CD14-positive monocyte (primary cell): ENCODE data around the gene BECN2. TPM values are rescaled to one million over a fixed set of nuclear protein-coding genes. Genes with fewer than 3 reads are reported as not detected.

Experiments used
- DNase-seq, 3 donors: peaks; one replicate each; pipeline ENCODE4 v3.0.0-alpha.2; 2011 to 2022
- H2AFZ ChIP-seq: 2 replicates; pipeline ENCODE4 v1.6.0; 2012; ENCODE audit warnings: mild to moderate bottlenecking, low read depth, low read length, inconsistent platforms; ENCODE audit not compliant: insufficient read depth, poor library complexity, severe bottlenecking
- H3K27ac ChIP-seq, 2 donors: 1 replicate in 1 of 2; 2 replicates in 1 of 2; pipeline ENCODE4 v1.5.1; 2012 to 2013; ENCODE audit warnings: low read length in 2 of 2, control low read depth in 1 of 2, inconsistent platforms in 1 of 2, low read depth in 1 of 2, mild to moderate bottlenecking in 1 of 2
- H3K27me3 ChIP-seq, 2 donors: one replicate each; pipeline versions ENCODE4 v1.6.0 to v1.6.1; 2011 to 2013; ENCODE audit warnings: low read length in 2 of 2; ENCODE audit not compliant: control insufficient read depth in 2 of 2, insufficient read depth in 2 of 2
- H3K36me3 ChIP-seq, 2 donors: replicated peaks in 1 of 2; 1 replicate in 1 of 2; 2 replicates in 1 of 2; pipeline versions ENCODE4 v1.5.1 to v1.6.1; 2012 to 2013; ENCODE audit warnings: low read length in 2 of 2, control low read depth in 1 of 2, inconsistent platforms in 1 of 2, mild to moderate bottlenecking in 1 of 2; ENCODE audit not compliant: insufficient read depth in 2 of 2, control insufficient read depth in 1 of 2
- H3K4me1 ChIP-seq, 2 donors: 1 replicate in 1 of 2; 2 replicates in 1 of 2; pipeline versions ENCODE4 v1.5.1 to v1.6.1; 2012 to 2013; ENCODE audit warnings: low read length in 2 of 2, control low read depth in 1 of 2, inconsistent platforms in 1 of 2, mild to moderate bottlenecking in 1 of 2, moderate library complexity in 1 of 2; ENCODE audit not compliant: insufficient read depth in 2 of 2, control insufficient read depth in 1 of 2
- H3K4me2 ChIP-seq: replicated peaks from 2 replicates; pipeline ENCODE3; 2012; ENCODE audit warnings: low read length, moderate library complexity, mild to moderate bottlenecking; ENCODE audit not compliant: poor library complexity, severe bottlenecking; ENCODE audit errors: extremely low read depth
- H3K4me3 ChIP-seq, 3 experiments: fragments of 200-600 bp in 1 of 3; sonication (generic) in 1 of 3; replicated peaks in 1 of 3; 1 replicate in 2 of 3; 2 replicates in 1 of 3; pipeline ENCODE4 v1.5.1; 2011 to 2013; ENCODE audit warnings: low read length in 3 of 3, mild to moderate bottlenecking in 3 of 3, control low read depth in 2 of 3, low read depth in 2 of 3, inconsistent platforms in 1 of 3, moderate library complexity in 1 of 3
- H3K79me2 ChIP-seq: 2 replicates; pipeline ENCODE4 v1.6.0; 2012; ENCODE audit warnings: mild to moderate bottlenecking, control low read depth, inconsistent platforms, low read length, moderate library complexity; ENCODE audit not compliant: insufficient read depth
- H3K9ac ChIP-seq: 2 replicates; pipeline ENCODE4 v1.6.0; 2017; ENCODE audit warnings: low read length, mild to moderate bottlenecking; ENCODE audit not compliant: insufficient read depth, poor library complexity, severe bottlenecking
- H3K9me3 ChIP-seq, 2 donors: replicated peaks in 1 of 2; 1 replicate in 1 of 2; 2 replicates in 1 of 2; pipeline versions ENCODE4 v1.5.1 to v1.6.1; 2012 to 2013; ENCODE audit warnings: low read length in 2 of 2, control low read depth in 1 of 2; ENCODE audit not compliant: control insufficient read depth in 1 of 2, insufficient read depth in 1 of 2
- H4K20me1 ChIP-seq: 2 replicates; pipeline ENCODE4 v1.6.0; 2012; ENCODE audit warnings: mild to moderate bottlenecking, low read length, control low read depth, moderate library complexity; ENCODE audit not compliant: insufficient read depth
- H3K27ac Mint-ChIP-seq, 7 donors: one replicate each; pipeline ENCODE4 v1.8.0; 2020; ENCODE audit warnings: mild to moderate bottlenecking in 7 of 7, mixed read lengths in 7 of 7, moderate library complexity in 6 of 7, inconsistent platforms in 2 of 7
- H3K27me3 Mint-ChIP-seq, 3 donors: one replicate each; pipeline ENCODE4 v1.8.0; 2021 to 2022; ENCODE audit warnings: low read depth in 3 of 3, mild to moderate bottlenecking in 3 of 3, mixed read lengths in 3 of 3, moderate library complexity in 3 of 3, inconsistent platforms in 1 of 3
- H3K36me3 Mint-ChIP-seq, 2 donors: one replicate each; pipeline ENCODE4 v1.8.0; 2020; ENCODE audit warnings: mixed read lengths in 2 of 2, inconsistent platforms in 1 of 2, mild to moderate bottlenecking in 1 of 2
- H3K4me1 Mint-ChIP-seq: one replicate; pipeline ENCODE4 v1.8.0; 2020; ENCODE audit warnings: mild to moderate bottlenecking, mixed read lengths
- H3K4me3 Mint-ChIP-seq, 2 donors: one replicate each; pipeline ENCODE4 v1.8.0; 2020; ENCODE audit warnings: mild to moderate bottlenecking in 2 of 2, mixed read lengths in 2 of 2, moderate library complexity in 1 of 2
- H3K9me3 Mint-ChIP-seq, 7 donors: one replicate each; pipeline ENCODE4 v1.8.0; 2020 to 2022; ENCODE audit warnings: mixed read lengths in 7 of 7, mild to moderate bottlenecking in 6 of 7, moderate library complexity in 6 of 7, inconsistent platforms in 2 of 7
- WGBS: methylation state at CpG from one replicate; pipeline ENCODE4 v1.1.5; 2013; ENCODE audit warnings: missing lambda C conversion rate; ENCODE audit not compliant: insufficient coverage; 5-methylcytosine and 5-hydroxymethylcytosine counted together
- intact Hi-C, 2 donors: fragments of 100-400 bp; cut with micrococcal nuclease; formaldehyde crosslinking; loops; one replicate each; pipeline versions ENCODE4 v1.15.0 to v1.15.1; 2023
- polyA plus RNA-seq, 3 donors: library from polyadenylated mRNA; depleted of rRNA in 1 of 3; unstranded in 2 of 3; stranded (reverse) in 1 of 3; fragments of 300-500 nt in 2 of 3; fragments of >200 nt in 1 of 3; fragmentation: Illumina TruSeq in 2 of 3; gene quantifications; 1 replicate in 2 of 3; 2 replicates in 1 of 3; pipeline ENCODE4 v1.2.3, GENCODE V29; 2012 to 2021
- TF ChIP-seq, protein P1 (sequence below): fragments of 200-600 bp; IDR thresholded peaks from one replicate; pipeline ENCODE4 v1.8.0; 2022; ENCODE audit warnings: antibody characterized with exemption, mild to moderate bottlenecking

The BECN2 gene
- polyA plus RNA-seq, 3 donors = not detected

DNA sequence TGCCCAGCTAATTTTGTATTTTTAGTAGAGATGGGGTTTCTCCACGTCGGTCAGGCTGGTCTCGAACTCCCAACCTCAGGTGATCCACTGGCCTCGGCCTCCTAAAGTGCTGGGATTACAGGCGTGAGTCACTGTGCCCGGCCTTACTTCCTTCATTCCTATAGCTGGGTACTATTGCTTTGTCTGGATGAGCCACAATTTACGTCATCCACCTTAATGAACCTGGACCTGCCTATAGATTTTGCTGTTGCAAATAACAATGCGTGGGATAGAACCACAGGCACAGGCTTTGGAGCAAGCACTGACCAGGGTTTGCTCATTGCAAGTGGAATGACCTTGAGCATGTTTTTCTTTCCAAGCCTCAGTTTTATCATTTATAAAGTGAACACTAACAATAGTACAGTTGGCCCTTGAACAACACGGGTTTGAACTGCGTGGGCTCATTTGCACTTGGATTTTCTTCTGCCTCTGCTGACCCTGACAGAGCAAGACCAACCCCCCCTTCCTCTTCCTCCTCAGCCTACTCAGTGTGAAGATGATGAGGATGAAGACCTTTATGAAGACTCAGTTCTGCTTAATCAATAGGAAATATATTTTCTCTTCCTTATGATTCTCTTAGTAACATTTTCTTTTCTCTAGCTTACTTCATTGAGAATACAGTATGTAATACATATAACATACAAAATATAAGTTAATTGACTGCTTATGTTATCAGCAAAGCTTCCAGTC is 33.3 kb upstream of the BECN2 start:
- H3K4me3 Mint-ChIP-seq = no peak overlapping the region
- Histone ChIP-seq H3K4me3 (no peak overlapping the region), H3K27me3 (no peaks in the 10 kb centered on the region), H3K36me3 (no peaks in the 10 kb centered on the region), H3K27ac (no peak overlapping the region), H3K79me2 (no peaks in the 10 kb centered on the region), H3K9me3 (no peaks in the 10 kb centered on the region), H3K4me2 (no peak overlapping the region), H4K20me1 (no peaks in the 10 kb centered on the region), H3K9ac (no peak overlapping the region), H2AFZ (no peak overlapping the region), H3K4me1 (no peaks in the 10 kb centered on the region)
- TF ChIP-seq, protein P1, sequence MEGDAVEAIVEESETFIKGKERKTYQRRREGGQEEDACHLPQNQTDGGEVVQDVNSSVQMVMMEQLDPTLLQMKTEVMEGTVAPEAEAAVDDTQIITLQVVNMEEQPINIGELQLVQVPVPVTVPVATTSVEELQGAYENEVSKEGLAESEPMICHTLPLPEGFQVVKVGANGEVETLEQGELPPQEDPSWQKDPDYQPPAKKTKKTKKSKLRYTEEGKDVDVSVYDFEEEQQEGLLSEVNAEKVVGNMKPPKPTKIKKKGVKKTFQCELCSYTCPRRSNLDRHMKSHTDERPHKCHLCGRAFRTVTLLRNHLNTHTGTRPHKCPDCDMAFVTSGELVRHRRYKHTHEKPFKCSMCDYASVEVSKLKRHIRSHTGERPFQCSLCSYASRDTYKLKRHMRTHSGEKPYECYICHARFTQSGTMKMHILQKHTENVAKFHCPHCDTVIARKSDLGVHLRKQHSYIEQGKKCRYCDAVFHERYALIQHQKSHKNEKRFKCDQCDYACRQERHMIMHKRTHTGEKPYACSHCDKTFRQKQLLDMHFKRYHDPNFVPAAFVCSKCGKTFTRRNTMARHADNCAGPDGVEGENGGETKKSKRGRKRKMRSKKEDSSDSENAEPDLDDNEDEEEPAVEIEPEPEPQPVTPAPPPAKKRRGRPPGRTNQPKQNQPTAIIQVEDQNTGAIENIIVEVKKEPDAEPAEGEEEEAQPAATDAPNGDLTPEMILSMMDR = no peak
- no peaks in the 10 kb centered on the region for H3K36me3 Mint-ChIP-seq
- no peaks in the 10 kb centered on the region for H3K4me1 Mint-ChIP-seq
- intact Hi-C loops = no loop called here
- 86% methylated on average over 7 of the region's 10 CpGs for WGBS
- H3K9me3 Mint-ChIP-seq = peaks cover 0 to 13% (median 3%) of the 10 kb centered on the region in 7 donors
- no peak overlapping the region for H3K27ac Mint-ChIP-seq
- peaks cover 0 to 8% (median 0%) of the 10 kb centered on the region in 3 donors for H3K27me3 Mint-ChIP-seq
- no peak for DNase-seq

DNA sequence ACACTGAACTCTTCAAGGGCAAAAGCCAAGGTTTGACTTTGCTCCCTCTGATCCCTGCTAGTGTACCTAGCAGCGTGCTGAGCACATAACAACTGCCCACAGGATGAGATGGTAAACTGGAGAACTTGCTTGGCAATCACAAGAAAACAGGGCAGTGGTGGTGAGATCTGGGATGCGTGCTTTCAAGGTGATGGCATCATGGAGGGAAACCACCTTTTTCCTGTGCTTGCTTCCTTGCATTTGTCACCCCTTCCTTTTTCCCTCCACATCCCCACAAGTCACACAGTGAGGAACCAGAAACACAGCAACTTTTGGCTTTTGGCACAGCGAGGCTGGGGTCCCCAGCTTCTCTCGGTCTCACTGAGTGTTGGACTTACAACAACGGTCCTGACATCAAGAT is 31.4 kb upstream of the BECN2 start:
- Histone ChIP-seq H3K9me3 (no peaks in the 10 kb centered on the region), H3K27me3 (no peaks in the 10 kb centered on the region), H4K20me1 (no peaks in the 10 kb centered on the region), H3K4me2 (no peak overlapping the region), H3K9ac (no peak overlapping the region), H3K4me3 (no peak overlapping the region), H3K27ac (no peak overlapping the region), H3K4me1 (no peaks in the 10 kb centered on the region), H3K79me2 (no peaks in the 10 kb centered on the region), H3K36me3 (no peaks in the 10 kb centered on the region), H2AFZ (no peak overlapping the region)
- Mint-ChIP-seq H3K4me1 (no peaks in the 10 kb centered on the region), H3K27ac (no peak overlapping the region), H3K27me3 (peaks cover 0 to 5% (median 0%) of the 10 kb centered on the region in 3 donors), H3K9me3 (peaks cover 0 to 13% (median 3%) of the 10 kb centered on the region in 7 donors), H3K4me3 (no peak overlapping the region), H3K36me3 (no peaks in the 10 kb centered on the region)
- TF ChIP-seq, protein P1 = no peak
- peak in 1 of 3 donors; percentile 5 for DNase-seq
- WGBS = 55% methylated on average over 4 of the region's 5 CpGs
- intact Hi-C loops = no loop called here
